ENCODE results near the gene SNRNP200.

DNA sequence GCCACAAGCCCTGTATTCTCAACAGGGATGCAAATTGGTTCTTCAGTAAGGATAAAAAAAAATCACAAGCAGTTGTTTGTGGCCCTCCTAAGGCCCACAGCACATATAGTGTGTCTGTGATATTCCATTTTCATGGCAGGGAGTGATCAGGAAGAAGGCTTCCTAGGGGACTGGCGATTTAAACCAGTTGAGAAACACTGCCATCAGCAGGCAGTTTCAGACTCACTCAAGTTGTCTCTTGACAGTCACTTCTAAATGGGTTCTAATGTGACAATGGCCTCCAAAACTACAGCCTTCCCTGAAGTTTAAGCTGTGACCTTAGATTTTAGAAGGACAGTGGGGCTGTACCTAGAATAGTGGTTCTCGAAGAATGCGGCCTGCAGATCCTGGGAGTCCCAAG lies 33.4 kb downstream of the SNRNP200 start:
- TF ChIP-seq, protein P1, sequence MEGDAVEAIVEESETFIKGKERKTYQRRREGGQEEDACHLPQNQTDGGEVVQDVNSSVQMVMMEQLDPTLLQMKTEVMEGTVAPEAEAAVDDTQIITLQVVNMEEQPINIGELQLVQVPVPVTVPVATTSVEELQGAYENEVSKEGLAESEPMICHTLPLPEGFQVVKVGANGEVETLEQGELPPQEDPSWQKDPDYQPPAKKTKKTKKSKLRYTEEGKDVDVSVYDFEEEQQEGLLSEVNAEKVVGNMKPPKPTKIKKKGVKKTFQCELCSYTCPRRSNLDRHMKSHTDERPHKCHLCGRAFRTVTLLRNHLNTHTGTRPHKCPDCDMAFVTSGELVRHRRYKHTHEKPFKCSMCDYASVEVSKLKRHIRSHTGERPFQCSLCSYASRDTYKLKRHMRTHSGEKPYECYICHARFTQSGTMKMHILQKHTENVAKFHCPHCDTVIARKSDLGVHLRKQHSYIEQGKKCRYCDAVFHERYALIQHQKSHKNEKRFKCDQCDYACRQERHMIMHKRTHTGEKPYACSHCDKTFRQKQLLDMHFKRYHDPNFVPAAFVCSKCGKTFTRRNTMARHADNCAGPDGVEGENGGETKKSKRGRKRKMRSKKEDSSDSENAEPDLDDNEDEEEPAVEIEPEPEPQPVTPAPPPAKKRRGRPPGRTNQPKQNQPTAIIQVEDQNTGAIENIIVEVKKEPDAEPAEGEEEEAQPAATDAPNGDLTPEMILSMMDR (IDR thresholded peaks at IDR 0.05; ENCODE audit: low read depth, low read length, missing input control): no peak
- TF ChIP-seq RAD21 (IDR thresholded peaks at IDR 0.05): peak in 1 of 2 donors; percentile 50
- TF ChIP-seq JUND (IDR thresholded peaks at IDR 0.05): no peak
- TF ChIP-seq RXRA (IDR thresholded peaks at IDR 0.05): no peak
